Embryonic facial prominence (tissue), 1 donor: ENCODE data around the gene KRTAP10-4.

Source experiments
- DNase-seq: peaks from one replicate; pipeline ENCODE4 v3.0.0-alpha.2; 2016; ENCODE audit errors: extremely low spot score

The KRTAP10-4 gene

GRCh38 chr21:44615911-44616590 is 42.5 kb downstream of the KRTAP10-4 start:
- no peak for DNase-seq

GRCh38 chr21:44616591-44616926 is 43.0 kb downstream of the KRTAP10-4 start:
- DNase-seq: no peak

- no peak for DNase-seq
Measured at GRCh38 chr21:44617071-44617501, 43.6 kb downstream of the KRTAP10-4 start.

- DNase-seq: no peak
Measured at GRCh38 chr21:44618504-44618903, 45.0 kb downstream of the KRTAP10-4 start.

GRCh38 chr21:44618909-44619308 is 45.4 kb downstream of the KRTAP10-4 start:
- DNase-seq: no peak

GRCh38 chr21:44619886-44620285 is 46.4 kb downstream of the KRTAP10-4 start:
- DNase-seq: no peak

GRCh38 chr21:44623575-44623974 is 50.0 kb downstream of the KRTAP10-4 start:
- no peak for DNase-seq
